GM19438 (cell line): Measurements from ENCODE around the gene RPA3.

Experiments used
- ATAC-seq: cut with Tn5 transposase; IDR thresholded peaks from one replicate; pipeline ENCODE4 v1.9.1; 2021; ENCODE audit warnings: low read depth; ENCODE audit not compliant: unreplicated experiment

Gene RPA3

DNA sequence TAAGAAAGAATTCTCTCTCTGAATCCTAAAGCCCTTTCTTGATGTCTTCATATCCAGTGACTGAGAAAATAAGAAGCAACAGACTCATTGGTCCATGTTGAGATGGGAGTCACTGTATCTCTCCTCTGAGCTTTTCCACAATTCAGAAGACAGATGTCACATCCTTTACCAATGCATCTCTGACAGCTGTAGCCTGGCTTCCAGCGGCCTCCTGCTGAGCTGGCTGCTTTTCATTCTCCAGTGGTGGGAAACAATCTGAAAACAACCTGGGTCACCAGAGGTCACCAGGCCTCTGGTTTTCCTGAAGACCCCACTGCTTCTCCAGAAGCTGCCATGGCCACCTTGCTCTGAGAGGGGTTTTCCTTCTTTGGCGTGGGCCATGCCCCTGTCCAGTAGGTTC lies 18.3 kb upstream of the RPA3 start:
- ATAC-seq: no peak

DNA sequence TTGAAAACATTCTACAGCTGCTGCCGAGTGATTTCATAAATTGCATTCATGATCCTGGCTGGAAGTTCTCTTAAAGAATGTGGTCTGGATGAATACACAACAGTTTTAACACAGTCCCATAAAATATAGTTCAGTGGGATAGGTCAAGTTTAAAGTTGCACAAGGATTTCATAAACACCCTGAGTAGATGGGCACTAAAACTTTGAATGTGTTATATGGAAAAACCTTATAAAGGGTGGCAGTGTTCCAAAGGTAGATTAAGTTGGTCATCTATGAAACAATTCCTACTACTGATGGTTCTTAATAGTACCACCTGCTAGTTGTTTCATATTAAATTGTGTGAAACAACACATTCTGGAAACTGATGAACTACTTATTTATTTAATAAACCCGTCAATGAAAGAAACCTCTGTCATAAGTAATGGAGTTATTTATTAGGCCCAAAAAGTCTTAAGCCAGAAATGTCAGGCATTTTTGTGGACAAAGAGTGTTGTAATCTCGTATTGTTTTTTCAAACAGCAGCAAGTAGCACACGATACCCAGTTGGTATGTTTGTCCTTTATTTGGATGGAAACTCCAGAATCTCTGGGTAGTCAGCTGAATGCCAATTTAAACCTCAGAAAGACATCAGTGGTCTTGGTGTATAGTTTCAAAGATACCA lies 14.3 kb upstream of the RPA3 start:
- ATAC-seq: no peak

DNA sequence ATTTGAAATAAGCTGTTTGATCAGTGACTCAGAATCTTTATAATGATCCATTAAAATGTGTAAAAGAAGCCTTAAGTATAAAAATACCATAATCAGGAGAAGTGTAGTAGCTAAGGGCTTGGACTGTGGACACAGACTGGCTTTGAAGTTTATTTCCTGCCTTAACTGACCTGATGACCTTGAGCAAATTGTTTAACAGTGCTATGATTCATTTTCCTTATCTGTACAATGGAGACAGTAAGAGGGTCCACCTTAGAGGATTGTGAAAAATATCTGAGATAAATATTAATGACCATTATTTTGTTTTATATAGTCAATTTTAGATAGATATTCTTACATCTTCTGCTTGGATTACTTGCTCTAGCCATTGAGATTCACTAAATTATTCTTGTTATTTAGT lies 13.3 kb upstream of the RPA3 start:
- ATAC-seq: no peak

DNA sequence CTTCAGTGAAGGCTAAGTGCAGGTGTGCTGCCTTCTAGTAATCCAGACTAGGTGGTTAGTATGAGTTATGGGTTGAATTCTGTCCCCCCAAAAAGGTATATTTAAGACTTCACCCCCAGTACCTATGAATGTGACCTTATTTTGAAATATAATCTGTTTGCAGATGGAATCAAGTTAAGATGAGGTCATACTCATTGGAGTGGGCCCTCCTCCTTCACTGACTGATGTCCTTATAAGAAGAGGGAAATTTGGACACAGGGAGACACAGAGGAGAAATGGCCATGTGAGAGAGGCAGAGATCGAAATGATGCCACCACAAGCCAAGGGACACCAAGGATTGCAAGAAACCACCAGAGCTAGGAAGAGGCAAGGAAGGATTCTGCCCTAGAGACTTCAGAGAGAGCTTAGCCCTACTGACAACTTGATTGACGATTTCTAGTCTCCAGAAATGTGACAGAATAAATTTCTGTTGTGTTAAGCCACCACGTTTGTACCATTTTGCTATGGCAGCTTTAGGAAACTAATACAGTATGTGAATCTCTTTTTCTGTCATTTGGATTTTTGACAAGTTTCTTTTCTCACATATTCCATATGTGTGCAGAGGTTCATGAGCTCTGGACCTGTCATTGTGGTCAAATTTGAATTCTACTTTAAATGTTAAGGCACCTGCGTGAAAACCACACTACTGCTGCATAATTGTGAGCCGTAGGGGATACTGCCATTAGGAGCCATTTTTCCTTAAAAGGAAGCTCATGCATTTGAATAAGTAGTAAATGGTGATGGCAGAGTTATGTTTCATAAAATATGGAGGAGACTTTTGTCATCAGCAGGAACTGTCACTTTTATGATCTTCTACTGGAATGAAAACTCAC lies 2.6 kb upstream of the RPA3 start:
- ATAC-seq: no peak

DNA sequence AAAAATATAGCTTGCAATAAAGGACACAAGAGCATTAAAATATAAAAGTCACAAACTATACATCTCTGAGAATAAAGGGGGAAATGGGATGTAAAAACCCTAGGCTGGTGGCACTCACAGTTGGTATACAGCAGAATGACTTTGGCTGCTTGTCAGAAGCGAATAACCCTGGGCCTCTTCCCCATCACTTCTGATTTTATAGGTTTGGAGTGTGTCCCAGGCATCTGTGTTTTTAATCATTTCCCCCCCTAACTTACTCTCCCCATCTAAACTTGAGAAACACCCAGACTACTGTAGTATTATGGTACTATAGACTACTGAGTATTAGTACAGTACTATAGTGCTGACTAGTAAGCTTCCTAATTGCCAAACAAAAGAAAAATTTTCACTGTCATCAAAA lies 1.8 kb upstream of the RPA3 start:
- no peak for ATAC-seq

DNA sequence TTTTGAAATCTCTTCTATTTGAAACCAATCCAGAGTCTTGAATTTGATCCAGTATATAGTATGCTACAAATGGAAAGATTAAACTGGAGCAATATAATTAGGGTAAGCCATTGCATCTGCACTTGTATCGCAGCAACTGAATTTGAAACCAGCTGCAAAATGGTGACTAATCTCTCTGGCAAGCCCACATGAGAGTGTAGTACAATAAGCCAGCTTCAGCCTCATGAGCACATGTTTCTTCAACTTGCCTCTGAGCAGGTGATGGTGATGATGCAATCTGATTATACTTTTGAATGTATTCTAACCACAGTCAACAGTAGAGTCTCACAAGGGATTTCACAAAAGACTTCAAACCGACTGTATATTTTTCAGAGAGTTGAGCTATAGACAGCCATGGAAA lies 829 bp upstream of the RPA3 start:
- ATAC-seq: peak; percentile 91

DNA sequence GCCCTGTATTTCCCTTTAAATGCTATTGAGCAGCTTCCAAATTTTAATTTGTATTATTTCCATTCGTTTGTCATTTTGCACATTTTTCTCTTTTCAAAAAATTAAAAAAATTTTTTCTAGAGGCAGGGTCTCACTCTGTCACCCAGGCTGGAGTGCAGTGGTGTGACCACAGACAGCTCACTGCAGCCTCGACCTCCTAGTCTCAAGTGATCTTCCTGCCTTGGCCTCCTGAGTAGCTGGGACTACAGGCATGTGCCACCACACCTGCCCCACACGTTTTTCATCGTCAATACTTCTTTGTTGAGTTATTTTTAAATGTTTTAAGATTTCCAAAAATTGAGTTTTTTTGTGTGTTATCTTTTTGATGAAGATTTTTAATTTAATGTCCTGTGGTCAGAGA lies 4.7 kb downstream of the RPA3 start:
- ATAC-seq: no peak

DNA sequence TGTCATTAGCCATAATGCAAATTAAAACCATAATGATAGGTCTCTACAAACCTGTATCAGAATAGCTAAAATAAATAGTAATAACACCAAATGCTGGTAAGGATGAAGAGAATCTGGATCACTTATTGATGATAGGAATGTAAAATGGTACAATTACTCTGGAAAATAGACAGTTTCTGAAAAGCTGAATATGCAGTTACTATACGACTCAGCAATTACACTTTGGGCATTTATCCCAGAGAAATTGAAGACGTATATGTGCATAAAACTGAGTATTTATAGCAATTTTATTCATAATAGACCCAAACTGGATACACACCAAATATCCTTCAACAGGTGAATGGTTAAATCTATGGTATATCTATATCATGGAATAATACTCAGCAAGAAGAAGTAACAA lies 7.9 kb downstream of the RPA3 start:
- no peak for ATAC-seq

DNA sequence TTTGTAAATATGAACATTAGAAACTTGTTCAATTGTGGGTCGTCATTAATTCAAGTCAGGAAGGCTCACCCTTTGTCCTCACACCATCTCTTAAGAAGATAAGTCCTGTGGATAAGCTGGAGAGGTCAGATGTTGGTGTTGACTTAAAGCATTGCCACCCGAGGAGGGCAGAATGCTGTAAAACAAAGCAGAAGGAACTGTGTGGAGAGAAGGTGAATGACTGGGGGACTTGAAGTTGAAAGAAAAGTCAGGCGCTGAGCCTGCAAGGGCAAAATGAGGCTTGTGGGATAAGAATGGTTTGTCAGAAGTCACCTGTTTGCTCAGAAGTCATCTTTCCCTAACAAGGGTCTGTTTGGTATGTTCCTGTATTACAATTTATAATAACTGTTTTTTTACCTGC lies 9.1 kb downstream of the RPA3 start:
- ATAC-seq: no peak

DNA sequence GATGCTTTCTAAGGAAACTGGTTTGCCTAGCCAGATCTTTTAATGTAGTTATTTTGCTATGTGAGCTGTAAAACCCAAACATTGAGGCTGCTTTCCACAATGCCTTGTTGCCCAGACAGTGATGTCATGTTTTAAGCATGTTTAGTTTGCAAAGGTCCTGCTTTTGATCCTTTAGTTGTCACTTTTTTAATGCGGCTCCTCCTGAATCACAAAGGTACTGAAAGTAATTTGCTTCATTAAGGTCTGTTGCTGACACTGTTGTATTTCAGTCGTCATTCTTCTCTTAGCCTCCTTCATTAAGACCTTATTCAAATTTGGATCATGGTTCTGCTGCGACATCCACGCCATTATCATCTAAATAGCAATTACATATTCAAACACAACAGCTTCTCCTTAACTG lies 10.6 kb downstream of the RPA3 start:
- ATAC-seq: no peak

DNA sequence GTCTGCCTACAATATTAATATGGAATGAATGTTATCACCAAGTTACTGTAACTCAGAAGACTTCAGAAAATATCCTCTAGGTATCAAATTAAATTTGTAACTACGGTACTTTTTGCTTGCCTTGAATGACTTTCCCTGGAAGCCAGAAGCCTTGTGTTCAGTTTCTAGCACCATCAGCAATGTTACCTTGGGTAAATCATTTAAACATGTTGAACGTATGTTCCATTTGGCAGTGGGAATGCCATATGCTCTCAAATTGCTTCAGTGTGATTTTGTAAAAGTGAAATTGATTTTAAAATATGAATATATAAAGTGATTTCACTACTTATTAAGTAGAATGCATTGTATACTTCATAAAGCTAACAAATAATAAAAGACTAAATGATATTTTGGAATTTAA lies 11.2 kb downstream of the RPA3 start:
- no peak for ATAC-seq

DNA sequence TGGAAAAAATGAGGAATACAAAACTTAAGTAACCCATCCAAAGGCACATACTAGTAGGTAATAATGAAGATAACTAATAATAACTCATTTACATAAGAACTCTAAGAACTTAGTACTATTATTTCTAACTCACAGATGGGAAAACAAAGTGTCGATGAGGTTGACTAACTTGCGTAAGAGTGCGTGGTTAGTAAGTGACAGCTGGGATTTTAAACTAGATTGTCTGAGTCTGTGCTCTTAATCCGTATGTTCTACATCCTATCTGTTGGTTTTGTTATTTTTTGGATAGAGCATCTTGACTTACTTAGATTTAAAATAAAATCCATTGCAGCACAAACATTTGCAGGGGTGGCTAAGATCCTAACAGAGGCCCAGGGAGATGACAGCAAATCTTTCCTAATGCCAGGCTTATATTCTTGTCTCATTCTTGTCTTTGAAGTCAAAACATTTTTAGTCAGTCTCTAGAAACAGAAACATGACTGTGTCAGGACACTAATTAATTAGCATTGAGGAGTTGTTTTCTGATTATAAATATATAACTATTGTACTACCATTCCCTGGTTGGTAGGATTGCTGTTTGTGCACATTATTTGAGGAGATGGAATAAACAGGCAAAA lies 11.7 kb downstream of the RPA3 start:
- no peak for ATAC-seq

DNA sequence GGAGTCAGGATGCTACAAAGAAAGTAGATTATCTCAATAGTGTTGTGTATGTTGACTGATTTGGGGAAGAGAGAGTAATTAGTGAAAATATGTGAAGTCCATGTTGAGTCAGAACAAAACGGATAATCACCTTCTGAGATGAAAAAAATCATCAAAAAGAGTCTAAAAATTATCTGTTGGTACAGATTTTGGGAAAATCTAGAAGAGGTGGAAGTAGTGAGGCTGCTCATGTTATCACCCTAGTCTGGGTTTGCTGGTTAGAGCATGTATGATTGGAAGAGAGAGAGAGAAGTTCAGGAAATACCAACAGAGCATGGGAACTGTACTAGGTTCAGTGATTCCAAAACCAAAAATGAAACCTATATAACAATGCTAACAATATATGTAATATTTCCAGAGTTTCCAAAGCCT lies 12.3 kb downstream of the RPA3 start:
- no peak for ATAC-seq

DNA sequence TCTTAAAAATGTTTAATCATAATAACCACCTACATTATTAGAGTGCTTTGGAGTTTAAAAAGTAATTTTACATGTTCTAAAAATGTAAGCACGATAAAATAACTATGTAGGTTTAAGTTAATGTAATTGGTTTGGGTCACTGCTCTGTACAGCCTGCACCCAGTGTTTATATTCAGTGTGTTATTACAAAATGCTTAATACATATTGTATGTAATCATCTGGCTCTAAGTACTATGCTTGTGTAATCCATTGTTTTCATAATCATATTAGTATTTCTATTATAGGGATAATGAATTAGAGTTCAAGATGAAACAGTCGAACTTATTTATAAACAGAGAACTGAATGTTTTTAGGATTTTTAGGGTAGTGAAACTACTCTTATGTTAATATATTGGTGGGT lies 13.1 kb downstream of the RPA3 start:
- ATAC-seq: no peak

DNA sequence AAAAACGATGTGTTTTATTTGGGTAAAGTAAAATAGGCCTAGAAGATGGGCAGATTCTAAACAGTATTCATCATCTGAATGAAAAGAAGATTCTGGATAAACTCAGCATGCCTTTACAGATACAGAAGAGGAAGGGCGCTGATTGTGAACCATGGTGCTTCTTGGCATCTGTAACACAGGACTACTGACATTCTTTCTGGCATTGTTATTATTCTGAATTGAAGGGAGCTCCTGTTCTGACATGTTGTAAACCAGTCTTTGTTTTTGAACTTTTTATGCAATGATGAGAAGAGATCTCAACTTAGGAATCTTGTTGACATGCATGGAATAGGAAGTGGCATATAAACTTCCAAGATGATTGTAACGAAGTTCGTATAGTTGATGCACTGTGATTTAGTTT lies 13.5 kb downstream of the RPA3 start:
- ATAC-seq: no peak

DNA sequence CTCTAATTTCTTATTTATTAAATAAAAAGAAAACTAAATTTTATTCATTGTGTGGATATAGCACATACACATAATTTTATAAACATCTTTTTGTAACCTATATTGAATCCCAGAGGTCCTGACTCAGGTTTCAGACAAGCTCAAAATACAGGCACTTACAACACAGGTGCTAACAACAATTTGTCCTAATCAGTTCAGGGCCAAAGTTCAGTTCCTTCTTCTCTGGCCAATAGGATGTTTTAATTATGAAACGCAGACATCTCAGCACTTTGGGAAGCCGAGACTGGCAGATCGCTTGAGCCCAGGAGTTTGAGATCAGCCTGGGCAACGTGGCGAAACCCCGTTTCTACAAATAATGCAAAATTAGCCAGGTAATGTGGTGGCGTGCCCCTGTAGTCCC lies 15.0 kb downstream of the RPA3 start:
- ATAC-seq: no peak

DNA sequence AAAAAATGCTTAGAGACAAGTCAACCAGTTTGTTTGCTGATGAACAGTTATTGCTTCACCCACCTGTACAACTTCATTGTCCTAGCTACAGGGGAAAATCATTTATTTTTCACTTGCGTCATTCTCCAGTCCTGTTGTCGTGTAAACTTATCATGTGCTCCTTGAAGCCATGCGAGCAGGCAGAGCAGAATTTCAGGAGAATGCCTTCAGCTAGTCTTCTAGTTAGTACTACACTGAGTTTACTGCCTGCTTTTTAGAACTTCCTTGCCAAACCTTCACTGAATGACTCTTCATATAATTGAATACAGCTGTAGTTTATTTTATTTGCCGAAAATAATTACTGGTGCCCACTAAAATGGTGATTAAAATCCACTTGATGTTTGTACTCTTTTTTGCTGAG lies 15.6 kb downstream of the RPA3 start:
- no peak for ATAC-seq

DNA sequence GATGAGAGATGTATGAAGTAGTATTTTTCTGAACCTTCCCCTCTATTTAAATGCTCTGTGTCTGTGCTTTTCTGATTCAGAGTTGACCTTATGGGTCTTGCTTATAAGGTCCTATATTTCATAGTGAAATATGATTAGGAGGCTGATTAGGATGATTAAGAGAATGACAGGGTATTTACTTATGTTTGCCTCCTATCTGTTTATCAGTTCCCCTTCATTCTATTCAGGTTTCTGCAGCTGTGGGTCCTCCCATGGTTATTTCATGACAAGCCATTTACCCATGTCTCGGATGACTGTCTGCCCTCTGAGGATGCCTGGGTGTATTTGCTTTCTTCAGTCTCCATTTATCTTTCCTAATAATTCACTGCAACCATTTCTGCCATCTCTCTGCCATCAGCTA lies 16.9 kb downstream of the RPA3 start:
- ATAC-seq: no peak

DNA sequence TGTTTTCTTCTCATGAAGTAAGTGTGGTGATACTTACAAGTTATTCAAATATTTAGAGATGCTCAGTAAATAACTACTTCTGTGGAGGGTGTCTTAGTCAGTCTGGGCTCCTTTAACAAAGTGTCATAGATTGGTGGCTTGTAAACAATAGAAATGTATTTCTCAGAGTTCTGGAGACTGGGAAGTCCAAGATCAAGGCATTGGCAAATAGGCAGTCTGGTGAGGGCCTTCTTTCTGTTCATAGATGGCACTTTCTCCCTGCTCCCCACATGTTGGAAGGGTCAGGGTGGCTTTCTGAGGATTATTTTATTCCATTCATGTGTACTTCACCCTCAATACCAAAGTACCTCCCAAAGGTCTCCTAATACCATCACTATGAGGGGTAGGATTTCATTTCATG lies 18.4 kb downstream of the RPA3 start:
- ATAC-seq: no peak

DNA sequence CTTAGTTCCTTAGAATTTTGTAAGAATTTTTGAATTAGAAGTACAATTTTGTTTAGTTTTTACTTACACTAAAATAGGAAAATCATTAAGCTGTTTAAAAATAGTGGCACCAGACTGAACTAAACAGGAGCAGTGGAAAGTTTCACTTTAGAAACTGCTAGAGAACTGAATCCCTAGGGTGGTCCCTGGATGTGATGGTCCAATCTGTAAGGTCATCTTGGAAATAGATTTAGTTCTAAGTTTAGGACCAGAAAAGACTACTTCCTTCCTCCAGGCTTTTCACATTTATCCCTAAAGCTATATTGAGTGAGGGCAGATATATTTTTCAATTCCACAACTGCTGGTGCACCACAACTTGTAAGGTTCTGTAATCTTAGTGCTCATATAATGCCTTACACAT lies 19.0 kb downstream of the RPA3 start:
- ATAC-seq: no peak

DNA sequence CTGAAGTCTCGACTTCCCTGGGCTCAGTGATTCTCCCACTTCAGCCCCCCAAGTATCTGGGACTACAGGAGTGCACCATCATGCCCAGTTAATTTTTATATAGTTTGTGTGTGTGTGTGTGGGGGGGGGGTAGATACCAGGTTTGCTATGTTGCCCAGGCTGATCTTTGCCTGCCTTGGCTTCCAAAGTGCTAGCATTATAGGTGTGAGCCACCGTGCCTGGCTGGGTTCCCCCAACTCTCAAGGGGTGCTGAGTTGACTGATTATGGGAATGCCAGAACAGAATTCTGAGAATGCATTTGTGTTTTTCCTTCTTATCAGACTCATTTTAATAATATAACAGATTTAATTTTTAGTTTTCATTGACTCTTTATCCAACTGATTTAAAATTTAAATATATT lies 19.5 kb downstream of the RPA3 start:
- no peak for ATAC-seq
